Stimulated activated naive CD4-positive, alpha-beta T cell treated with Interleukin-2 at 50 U/mL for 16 hours (primary cell): ENCODE measurements around the gene GABRB1.

ENCODE experiments used
- DNase-seq: peaks from one replicate; lab custom pipeline; 2025; lab: John Stamatoyannopoulos, UW

Gene GABRB1

DNA sequence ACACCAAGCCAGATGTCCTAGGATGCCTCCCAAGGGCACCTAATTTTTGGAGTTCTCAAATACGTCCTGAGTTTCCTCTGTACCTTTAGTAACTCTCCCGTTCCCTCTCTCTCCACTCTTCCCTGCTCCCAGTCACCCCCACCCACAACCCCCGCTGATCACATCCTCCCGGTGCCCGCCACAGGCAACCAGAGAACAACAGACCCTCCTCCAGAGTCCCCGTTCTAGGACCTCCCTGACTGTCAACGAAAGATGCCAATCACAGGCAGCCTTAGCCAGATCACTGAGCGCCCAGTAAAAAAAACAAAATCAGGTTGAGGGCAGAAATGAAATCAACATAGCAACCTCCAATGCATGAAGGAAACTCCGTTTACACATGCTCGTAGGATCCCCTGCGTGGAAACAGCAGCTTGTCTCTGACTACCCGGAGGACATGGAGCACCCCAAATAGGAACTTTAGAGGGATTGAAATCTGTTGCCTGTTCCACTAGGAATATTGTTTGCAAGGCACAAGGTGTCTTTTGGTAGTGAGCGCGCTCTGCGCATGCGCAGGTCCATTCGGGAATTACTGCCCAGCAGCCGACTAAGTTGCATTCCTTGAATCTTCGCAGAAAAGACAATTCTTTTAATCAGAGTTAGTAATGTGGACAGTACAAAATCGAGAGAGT, at the start of gene GABRB1:
Gene GABRB1 (plus strand): TSS at position 557 of the 668 bp plus-strand sequence.
- no peak for DNase-seq

DNA sequence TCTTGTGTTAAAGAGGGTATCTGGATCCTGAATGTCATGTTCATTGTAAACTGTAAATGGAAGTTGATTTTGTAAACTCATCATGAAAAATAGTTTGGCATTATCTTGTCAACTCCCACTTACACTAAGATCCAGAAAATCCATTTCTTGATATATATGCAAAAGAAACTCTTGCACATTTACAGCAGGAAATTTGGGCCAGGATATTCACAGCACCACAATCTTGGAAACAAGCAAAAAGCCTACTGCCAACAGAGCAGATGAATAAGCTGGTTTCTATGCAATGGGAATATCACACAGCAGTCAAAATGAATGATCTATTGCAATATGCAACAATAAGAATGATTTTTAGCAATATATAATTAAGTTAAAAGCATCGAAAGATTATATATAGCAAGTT, 46.6 kb upstream of the GABRB1 start:
- DNase-seq = no peak

DNA sequence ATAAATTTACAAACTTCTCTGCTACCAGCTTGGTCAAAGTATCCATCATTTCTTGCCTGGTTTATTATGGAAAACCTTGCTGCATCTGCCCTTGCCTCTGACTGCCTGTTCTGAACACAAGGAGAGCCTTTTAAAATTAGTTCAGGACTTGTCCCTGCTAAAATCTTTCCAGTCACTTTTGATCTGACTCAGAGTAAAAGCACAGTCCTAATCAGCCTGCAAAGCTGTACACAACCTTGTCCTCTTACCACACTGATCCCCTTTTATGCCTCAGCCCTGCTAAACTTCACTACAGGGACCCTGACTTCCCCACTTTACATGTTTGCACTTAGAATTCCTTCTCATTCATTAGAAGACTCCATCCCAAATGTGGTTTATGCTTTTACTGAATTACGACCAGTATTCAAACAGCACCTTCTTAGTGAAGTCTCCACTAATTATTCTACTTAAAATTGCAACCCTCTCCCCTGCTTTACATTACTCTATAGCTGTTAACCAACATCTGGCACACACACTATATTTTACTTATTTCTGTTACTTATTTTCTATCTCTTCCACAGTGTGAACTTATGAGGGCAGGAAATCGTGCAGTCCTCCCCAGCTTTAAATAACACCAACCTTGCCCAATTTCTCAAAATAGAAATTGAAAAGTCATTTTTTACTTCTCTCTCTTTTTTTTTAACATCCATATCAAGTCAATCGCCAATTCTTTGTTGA, 44.3 kb upstream of the GABRB1 start:
- DNase-seq = no peak

DNA sequence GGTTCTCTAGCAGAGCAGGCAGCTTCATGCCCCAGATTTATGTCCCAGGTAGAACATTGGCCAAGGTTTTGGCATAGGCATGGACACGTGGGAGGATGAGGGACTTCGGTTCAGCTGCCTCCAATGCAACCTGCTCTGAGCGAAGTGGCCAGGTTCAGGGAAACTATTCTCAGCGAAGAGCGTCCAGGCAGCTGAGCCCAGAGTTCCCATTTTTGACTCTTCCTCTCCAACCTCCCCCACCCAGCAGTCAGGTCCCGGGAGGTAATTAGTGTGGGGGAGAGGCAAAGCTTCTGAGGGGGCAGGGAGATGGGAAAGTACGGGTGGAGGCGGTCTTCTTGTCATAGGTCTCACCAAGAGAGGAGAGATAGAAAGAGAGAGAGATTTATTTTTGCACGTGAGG, 39.0 kb upstream of the GABRB1 start:
- DNase-seq = no peak

DNA sequence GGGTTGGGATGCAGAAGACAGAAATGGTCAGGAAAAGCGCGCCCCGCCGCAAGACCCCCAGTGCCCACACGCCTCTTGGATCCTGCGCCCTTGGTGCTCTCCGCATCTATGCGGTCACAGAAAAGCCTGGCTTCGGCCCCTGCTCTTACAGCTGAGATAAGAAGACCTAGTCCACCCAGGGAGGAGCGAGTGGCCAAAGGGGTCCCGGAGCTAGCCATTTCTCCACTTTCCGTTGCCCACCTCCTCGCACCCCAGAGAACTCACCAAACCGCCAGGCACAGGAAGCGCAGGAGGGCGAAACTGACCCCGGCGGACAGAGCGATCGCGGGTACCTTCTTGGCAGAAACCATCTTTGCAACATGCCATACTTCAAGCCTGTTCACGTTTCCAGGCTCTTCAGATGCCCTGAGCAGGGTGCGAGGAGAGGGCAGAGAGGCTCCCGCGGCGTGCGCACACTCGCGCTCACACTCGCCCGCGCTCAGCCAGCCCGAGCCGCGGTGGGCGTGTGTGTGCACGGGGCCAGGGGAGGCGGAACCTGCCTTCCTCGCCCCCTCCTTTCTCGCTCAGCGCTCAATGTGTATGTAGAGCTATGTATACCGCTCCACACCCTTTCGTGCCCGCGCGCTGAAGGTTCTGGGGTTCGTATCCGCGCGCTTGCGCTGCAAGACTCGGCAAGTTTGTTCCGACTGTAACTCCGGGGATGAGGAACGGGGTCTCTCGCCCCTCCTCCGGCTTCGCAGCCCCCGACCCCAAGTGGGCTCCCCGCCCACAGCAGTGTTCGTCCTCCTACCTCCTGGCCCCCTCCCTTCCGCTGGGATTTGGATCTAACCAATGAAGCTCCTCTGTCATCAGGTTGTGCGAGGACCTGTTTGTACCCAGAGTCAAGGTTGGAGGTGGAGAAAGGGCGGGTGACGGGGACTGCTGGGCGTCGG, 38.0 kb upstream of the GABRB1 start, which contains the start of gene GABRA4:
Gene GABRA4 (minus strand): TSS at position 507 of the 932 bp plus-strand sequence. CDS start 157 bp downstream, at position 350.
- DNase-seq = no peak

DNA sequence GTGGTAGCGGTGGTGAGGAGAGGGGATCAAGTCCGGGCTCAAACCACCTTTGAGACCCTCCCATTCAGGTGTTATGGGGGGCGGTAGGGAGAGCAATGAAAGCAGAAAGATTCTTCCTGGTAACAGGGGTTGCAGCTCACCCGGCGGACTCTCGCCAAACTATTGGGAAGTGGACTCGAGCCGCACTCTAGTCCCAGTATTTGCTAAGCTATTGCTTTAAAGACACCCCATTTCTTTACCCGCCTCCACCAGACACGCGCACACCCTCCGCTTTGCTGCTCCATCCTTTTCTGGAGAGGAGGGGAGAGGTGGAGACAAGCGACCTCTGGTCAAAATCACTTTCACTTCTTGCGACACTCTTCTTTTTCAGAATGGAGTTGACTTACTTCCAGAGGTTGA, 37.4 kb upstream of the GABRB1 start:
- no peak for DNase-seq

DNA sequence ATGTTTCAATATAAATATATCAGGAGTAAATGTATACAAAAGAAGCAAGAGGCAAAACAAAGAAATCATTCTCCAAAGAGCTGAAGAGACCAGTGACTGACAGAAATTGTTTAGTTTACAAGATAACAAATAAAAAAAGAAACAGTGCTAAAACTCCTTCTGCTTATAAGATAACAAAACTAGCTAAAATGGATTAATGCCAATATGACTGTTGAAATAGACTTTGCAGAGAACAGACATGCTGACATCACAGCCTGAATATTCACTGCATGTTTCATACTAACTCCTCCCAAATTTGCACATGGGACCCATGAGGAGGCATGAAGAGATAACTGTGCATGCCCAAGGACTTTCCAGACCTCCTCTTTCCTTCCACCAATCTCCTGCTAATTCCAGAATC, 31.8 kb upstream of the GABRB1 start:
- DNase-seq = no peak

DNA sequence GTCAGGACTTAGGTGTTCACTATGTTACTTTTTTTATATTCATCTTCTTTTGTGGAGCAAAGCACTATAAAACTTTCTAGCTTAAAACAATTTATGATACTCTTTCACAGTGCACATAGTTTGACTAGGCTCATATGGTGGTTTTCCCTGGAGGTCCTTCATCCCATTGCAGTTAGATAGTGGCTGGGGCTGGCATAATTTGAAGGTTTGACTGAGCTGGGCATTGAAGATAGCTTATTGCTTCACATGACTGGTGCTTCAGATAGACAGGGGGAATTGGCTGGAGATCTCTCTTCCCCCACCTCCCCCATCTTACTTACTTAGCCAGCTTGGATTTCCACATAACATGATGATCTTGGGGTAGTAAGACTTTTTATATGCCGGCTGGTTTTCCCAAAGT, 31.0 kb upstream of the GABRB1 start:
- DNase-seq = no peak

DNA sequence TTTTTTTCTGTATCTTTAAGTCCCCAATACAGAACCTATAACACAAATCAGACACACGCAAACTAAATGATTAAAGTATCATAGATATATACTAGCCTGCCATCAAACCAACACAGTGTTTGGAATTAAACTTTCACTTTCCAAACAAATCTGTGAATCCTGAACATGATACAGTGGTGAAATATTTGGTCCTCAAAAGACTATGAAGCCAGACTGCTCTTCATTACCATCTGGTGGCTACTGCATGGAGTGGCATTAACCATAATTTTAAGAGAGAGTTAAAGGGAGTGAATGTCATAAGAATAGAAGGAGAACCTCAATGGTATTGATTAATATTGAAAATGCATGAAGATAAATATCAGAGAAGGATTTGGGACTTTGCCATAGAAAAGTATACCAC, 28.8 kb upstream of the GABRB1 start:
- no peak for DNase-seq

DNA sequence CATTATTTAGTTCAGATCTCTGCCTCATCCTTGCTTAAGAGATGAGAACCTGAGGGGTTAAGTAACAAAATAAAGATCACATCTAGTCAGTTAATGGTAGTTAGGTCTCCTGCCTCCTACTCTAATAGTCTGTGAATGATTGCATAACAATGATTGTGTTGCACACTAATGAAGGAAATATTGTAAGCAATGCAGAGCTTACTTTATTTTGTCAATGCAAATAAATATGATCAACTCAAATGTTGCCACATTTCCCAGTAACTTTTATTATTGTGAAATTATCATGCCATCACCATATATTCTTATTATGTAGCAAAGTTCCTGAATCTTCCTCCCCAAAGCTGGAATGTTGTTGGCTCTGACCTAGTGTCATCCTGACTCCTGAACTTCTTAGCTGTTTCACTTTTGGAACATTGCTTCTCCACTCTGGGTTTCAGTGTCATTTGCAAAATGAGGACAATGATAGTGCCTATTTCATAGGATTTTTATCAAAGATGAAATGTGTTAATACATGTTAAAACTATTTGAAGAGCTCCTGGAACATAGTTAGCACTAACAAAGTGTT, 20.9 kb upstream of the GABRB1 start:
- no peak for DNase-seq

DNA sequence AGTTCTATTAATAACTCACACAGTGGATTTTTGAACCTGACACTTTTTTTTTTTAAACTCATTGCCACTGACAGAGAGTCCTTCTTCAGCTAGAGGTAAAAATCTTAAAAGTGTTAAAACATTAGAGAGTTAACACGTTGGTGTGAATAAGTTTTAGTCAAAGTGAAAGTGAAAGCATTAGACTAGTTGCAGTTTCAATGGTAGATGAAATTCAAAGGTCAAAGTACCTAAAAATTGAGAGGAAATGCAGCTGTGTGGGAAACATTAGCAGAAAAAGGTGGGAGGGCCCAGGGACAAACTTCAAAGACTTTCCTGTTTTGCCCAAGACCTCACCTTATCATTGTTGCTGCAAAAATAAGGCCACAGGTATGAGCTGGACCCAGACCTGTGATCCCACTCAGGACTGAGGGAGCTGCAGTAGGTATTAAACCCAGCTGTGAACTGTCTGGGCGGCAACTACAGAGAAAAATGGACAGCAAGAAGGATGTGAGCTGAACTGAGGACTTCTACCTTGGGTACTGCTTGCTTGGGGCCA, 20.4 kb upstream of the GABRB1 start:
- DNase-seq = no peak

DNA sequence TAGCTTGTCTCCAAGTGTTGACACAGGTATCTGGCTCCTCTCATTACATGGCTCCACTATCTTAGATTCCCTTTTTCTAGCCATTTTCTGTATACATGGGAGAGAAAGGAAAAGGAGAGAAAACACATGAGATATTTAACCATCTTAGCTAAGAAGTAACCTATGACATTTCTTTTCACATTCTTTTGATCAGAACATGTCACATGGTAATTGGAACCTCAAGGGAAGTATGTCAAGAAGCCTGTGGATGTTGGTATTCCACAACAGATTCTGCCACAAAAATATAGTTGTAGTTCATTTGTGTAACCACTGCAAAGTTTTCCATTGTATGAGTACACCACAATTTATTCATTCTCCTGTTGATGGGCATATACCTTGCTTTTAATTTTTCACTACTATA, 18.7 kb upstream of the GABRB1 start:
- no peak for DNase-seq

DNA sequence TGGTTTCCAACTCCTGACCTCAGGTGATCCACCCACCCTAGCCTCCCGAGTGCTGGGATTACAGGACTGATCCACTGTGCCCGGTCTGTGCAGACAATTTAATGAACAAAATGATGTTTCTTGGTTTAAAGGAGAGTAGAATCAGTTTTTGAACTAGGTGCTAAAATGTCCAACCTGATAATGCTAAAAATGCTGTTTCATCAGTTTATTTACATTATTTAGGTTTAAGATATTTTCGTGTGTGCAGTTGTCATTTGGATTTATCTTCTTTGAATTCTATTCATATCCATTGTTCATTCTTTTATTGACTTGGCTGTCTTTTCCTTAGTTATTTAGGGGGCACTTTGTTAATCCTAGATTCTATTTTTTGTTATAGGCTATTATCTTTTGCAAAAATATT, 18.0 kb upstream of the GABRB1 start:
- no peak for DNase-seq

DNA sequence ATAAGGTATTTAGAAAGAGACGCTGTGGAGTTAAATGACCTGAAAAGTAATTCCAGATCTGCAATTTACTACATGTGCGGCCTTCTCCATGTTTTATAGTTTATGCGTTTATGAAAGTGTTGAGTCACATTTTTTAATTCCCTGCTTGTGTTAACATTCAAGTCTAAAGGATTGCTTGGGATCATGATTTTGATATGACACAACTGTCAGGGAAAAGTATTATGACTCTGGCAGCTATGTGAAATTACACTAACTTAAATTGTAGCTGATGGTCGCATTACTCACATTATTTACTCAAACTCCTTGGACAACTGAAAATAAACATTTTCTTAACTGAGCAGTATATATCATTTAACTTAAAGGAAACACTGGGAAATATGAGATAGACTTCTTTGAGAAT, 14.3 kb upstream of the GABRB1 start:
- no peak for DNase-seq

DNA sequence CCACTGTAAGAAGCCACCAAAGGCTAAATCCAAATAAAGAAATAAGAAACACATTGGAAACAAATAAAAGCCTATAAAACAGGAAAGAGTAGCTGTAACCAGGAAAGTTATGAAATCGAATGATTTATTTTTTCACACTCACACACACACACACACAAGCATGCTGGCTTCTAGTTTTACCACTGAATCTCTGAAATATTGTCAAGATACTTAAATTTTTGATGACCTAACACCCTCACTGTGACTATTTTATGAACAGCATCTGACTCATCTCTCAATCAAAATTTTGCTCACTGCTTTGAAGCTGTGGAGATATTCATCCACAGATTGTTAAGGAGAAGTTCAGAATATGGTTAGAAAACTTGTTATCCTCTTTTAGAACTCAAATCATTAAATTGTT, 13.9 kb upstream of the GABRB1 start:
- no peak for DNase-seq

DNA sequence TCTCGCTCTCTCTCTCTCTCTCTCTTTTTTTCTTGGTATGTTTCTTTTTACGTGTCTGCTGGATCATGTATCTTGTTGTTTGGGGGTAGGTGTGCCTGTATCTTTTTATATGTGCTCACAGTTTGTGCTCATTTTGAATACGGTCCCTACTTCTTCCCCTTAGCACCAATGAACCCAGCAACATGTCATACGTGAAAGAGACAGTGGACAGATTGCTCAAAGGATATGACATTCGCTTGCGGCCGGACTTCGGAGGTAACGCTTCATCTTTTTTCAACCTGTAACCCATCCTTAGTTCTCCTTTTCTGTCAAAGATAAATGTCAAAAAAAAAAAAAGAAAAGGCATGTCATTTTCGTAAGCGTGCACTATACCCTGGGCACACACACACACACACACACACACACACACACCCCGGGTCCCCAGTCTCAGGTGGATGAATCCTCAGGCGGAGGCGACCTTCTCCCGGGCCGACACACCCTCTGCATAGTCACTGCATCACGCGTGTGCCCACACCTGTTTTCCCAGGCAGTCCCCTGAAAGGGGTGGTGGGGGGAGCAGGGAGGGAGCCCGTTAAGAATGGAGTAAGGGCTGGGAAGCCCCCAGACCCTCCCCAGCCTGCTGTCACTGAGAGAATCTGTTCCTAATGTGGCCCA, 511 bp downstream of the GABRB1 start:
- no peak for DNase-seq

DNA sequence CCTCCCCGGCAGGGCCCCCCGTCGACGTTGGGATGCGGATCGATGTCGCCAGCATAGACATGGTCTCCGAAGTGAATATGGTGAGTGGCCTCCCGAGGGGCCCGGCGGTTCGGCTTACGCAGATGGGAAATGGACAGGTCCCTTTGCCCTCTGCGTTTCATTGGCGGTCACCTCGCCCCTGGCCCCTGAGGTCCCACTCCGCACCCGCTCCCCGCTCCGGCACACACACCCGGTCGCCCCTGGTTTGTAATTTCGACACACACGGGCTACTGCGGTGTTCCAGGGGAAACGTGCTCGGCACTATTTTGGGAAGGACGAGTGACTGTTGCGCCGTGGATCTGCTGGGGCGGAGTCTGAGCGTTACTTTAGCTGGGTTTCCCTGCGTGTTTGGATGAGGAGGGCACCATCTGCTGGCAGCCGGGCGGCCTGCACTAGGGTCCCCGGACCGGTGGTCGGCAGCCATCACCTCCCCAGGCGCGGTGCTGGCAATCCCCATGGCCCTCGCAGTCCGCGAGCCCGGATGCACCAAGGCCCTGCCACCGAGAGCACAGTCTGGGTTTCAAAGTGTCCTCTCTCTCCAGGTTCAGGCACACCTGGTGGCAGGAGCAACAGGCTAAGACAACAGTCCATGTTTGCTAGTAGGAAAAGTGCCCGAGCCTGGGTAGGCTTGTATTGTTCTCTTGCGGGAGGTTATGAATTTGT, 1.2 kb downstream of the GABRB1 start:
- DNase-seq = peak; percentile 0

DNA sequence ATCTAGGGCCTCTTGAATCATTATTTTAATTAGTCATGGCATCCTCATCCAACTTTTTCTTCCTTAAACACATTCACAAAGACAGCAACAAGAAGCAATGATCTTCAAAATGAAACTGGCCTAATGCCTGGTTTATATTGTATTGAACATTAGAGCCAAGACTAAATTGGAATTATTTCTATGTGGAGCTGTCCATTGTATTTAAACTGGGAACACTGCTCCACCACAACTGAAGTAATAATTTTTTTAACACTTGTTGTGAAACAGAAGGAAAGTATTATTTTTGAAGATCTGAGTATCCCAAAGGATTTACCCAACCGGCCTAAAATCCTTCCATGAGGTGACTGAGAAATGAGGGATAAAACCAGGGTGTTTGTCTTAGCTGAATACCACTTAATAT, 6.9 kb downstream of the GABRB1 start:
- no peak for DNase-seq

DNA sequence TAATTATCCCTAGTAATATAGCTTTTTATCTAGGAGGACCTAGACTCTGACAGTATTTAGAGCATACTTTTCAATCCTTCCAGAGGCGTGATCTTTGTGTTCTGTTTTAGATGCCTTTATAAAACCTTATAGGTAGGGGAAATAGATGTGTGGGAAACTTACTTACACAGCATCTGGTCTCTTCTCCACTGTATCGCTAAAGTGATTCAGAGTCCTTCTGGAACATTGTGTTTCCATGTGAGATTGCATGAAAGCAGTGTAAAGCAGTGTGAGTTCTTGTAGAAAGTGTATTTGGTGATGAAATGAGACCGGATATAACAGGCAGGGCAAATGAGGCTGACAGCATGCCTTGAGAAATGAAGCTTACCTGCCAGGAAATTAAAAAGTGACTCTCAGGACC, 9.5 kb downstream of the GABRB1 start:
- DNase-seq = no peak

DNA sequence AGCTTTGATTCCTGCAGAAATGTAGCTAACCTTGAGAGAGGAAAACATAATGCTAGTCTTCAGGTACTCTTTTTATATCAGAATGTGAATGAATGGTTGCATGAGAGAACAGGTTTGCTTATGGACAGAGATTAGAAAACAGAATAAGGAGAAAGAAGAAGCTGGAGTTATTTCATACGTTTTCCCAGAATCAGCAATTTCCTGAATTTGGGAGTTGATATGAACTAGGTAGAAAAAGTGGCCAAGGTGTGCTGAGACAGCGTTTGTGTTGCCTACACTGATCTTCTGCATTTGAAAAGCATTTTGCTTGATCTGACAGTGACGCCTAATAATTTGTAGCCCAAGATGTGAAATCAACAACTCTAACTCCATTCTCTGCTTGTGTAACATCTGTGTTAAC, 12.5 kb downstream of the GABRB1 start:
- DNase-seq = no peak

DNA sequence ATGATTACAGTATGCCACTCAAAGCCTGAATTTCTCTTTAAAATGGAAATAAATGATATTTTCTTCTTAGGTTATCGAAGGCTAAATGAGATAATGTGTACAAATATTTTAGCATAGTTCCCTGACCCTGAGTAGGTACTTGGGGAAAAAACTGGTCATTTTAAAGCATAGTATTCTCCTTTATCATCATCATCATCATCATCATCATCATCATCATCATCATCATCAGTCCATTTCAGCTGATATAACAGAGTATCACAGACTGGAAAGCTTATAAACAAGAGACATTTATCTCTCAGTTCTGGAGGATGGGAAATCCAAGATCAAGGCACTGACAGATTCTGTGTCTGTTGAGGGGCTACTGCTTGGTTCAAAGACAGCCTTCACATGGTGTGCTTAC, 13.9 kb downstream of the GABRB1 start:
- no peak for DNase-seq
